HT1080 (cell line): Measurements from ENCODE around the gene CRYBB2. TPM values are rescaled to one million over a fixed set of nuclear protein-coding genes. Genes with fewer than 3 reads are reported as not detected.
A peak's percentile ranks its signal among the peaks of the same experiment; 100 is the strongest.
"Not testable (repeated sequence)": the region's sequence is repeated elsewhere in the genome, so short reads cannot be mapped to it uniquely, and the experiment has no call there.

Experiments used
- DNase-seq: peaks from one replicate; pipeline ENCODE4 v3.0.0-alpha.2; 2015; ENCODE audit warnings: low read depth
- small RNA-seq: library from RNA; depleted of rRNA; stranded (forward); fragments of <200 nt; gene quantifications from one replicate; pipeline ENCODE3, GENCODE V24; 2014
- total RNA-seq: library from RNA; depleted of rRNA; stranded (reverse); fragments of >200 nt; shearing (Covaris generic); gene quantifications from 2 replicates; pipeline ENCODE4 v1.2.3, GENCODE V29; 2014; rRNA removed

Gene CRYBB2
- total RNA-seq, 1 experiment from 2014 or later = not detected

GRCh38 chr22:25233706-25234105 is 14.3 kb downstream of the CRYBB2 start:
- not testable (repeated sequence) for DNase-seq

GRCh38 chr22:25235547-25236290 is 16.3 kb downstream of the CRYBB2 start:
- DNase-seq = peak; percentile 61

- DNase-seq = no peak
Observed at GRCh38 chr22:25236417-25236816, 17.0 kb downstream of the CRYBB2 start.

- no peak for DNase-seq
Observed at GRCh38 chr22:25237503-25237902, 18.1 kb downstream of the CRYBB2 start.

- not testable (repeated sequence) for DNase-seq
Observed at GRCh38 chr22:25238058-25238457, 18.6 kb downstream of the CRYBB2 start.

GRCh38 chr22:25255169-25255568 is 35.7 kb downstream of the CRYBB2 start:
- DNase-seq = not testable (repeated sequence)

GRCh38 chr22:25267567-25267966 is 48.1 kb downstream of the CRYBB2 start:
- not testable (repeated sequence) for DNase-seq

GRCh38 chr22:25268902-25269301 is 49.5 kb downstream of the CRYBB2 start:
- DNase-seq = not testable (repeated sequence)

GRCh38 chr22:25270061-25270460 is 50.6 kb downstream of the CRYBB2 start:
- not testable (repeated sequence) for DNase-seq

- DNase-seq = not testable (repeated sequence)
Observed at GRCh38 chr22:25273231-25273630, 53.8 kb downstream of the CRYBB2 start.

GRCh38 chr22:25273928-25274327 is 54.5 kb downstream of the CRYBB2 start:
- DNase-seq = not testable (repeated sequence)

GRCh38 chr22:25280118-25280517 is 60.7 kb downstream of the CRYBB2 start:
- not testable (repeated sequence) for DNase-seq

Small RNA genes lying within 50 kb of the gene (small RNA-seq; reads per million reads assigned to genes)
- not detected for gene Z99916.2

Other genes with a start within 250 kb of the CRYBB2 start
- not detected in 2 replicates for gene CRYBB3, start 19.8 kb upstream of the CRYBB2 start, total RNA-seq